H1 (cell line): ENCODE results near the gene PTPN2.

ENCODE experiments used
- EZH2 ChIP-seq: fragments of 200-600 bp; sonication (generic); IDR thresholded peaks from 2 replicates; pipeline ENCODE4 v1.7.1; 2012; ENCODE audit warnings: low read depth, mild to moderate bottlenecking, moderate library complexity, low read length, inconsistent platforms; ENCODE audit not compliant: severe bottlenecking
- POLR2AphosphoS5 ChIP-seq: IDR thresholded peaks from 2 replicates; pipeline ENCODE4 v1.6.1; 2011; ENCODE audit warnings: low read depth, low read length
- SP1 ChIP-seq: IDR thresholded peaks from 2 replicates; pipeline ENCODE4 v1.6.1; 2011; ENCODE audit warnings: low read depth, low read length
- TCF12 ChIP-seq: IDR thresholded peaks from 2 replicates; pipeline ENCODE4 v1.6.1; 2011; ENCODE audit warnings: low read depth, mild to moderate bottlenecking, low read length
- TF ChIP-seq, protein P1 (sequence below), 3 experiments: IDR thresholded peaks; 1 replicate in 2 of 3; 2 replicates in 1 of 3; pipeline versions ENCODE4 v1.5.1 to v1.6.1; 2011; ENCODE audit warnings: low read length in 3 of 3, mild to moderate bottlenecking in 3 of 3, inconsistent platforms in 2 of 3, low read depth in 1 of 3, moderate library complexity in 1 of 3; ENCODE audit not compliant: insufficient read depth in 1 of 3; ENCODE audit errors: control extremely low read depth in 1 of 3

DNA sequence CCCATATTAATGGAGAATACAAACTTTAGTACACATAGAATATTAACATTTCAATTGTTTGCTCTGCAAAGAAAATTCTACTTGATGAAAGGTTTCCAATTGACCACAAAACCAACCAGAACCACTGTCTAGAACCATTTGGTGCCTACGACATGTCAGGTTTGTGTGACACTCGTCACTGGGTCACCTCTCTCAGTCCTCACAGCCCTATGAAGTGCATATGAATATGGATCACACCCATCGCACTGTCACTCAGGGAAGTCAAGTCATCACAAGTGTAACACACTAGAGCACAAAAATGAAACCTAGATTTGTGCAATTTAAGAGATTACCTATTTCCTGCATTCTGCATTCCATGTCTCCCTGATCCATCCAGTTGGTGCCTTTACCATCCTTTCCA is 43.7 kb downstream of the PTPN2 start:
- TF ChIP-seq POLR2AphosphoS5 (no peak), SP1 (no peak), TCF12 (no peak), EZH2 (no peak)
- TF ChIP-seq, protein P1, sequence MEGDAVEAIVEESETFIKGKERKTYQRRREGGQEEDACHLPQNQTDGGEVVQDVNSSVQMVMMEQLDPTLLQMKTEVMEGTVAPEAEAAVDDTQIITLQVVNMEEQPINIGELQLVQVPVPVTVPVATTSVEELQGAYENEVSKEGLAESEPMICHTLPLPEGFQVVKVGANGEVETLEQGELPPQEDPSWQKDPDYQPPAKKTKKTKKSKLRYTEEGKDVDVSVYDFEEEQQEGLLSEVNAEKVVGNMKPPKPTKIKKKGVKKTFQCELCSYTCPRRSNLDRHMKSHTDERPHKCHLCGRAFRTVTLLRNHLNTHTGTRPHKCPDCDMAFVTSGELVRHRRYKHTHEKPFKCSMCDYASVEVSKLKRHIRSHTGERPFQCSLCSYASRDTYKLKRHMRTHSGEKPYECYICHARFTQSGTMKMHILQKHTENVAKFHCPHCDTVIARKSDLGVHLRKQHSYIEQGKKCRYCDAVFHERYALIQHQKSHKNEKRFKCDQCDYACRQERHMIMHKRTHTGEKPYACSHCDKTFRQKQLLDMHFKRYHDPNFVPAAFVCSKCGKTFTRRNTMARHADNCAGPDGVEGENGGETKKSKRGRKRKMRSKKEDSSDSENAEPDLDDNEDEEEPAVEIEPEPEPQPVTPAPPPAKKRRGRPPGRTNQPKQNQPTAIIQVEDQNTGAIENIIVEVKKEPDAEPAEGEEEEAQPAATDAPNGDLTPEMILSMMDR (IDR thresholded peaks at IDR 0.05; ENCODE audit: control extremely low read depth in 1 of 3, insufficient read depth in 1 of 3, low read depth in 1 of 3, low read length in 3 of 3), result no peak
